NOMO-1 treated with DMSO at 0.1 percent for 48 hours (cell line): Measurements from ENCODE around the gene DERL2.
"Not testable (repeated sequence)": the region's sequence is repeated elsewhere in the genome, so short reads cannot be mapped to it uniquely, and the experiment has no call there.

Source experiments
- DNase-seq: peaks from one replicate; lab custom pipeline; 2025; ENCODE audit not compliant: unreplicated experiment; lab: John Stamatoyannopoulos, UW

Gene DERL2

DNA sequence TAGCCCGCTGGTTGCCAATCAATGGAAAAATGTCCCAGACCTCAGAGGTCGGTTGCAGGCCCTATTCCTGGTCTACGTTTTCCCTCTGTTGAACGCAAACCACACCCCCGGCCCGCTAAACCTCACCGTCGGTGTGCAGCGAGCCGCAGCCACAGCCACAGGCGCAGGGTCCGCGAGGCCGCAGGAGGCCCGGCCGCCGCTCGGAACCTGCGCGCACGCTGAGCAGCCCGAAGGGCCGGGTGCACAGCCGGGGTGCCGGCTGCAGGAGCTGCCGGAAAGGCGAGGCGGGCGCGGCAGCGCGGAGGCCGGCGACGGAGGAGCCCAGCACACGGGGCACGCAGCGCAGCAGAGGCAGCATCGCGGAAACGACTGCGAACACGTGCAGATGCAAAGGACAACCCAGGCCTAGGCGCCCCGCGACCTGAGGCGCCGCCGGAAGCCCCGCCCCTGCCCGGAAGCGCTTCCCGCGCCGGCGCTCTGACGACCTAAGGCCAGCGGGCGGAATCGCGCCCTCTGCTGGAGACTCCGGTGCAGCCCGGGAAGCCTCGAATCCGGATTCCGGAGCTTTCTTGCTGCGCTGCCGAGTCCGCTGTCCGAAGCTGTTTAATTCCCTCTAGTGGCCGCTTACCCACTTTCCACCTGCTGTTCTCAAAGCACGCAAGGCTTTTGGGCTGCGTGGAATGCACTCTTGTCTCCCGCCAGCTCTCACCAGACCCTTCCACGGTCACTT lies 47.1 kb downstream of the DERL2 start, which contains the start of gene C1QBP:
C1QBP (minus strand) TSS at position 440 of the 730 bp plus-strand sequence; CDS start at position 358, 82 bp downstream.
- DNase-seq: peak; percentile 94

DNA sequence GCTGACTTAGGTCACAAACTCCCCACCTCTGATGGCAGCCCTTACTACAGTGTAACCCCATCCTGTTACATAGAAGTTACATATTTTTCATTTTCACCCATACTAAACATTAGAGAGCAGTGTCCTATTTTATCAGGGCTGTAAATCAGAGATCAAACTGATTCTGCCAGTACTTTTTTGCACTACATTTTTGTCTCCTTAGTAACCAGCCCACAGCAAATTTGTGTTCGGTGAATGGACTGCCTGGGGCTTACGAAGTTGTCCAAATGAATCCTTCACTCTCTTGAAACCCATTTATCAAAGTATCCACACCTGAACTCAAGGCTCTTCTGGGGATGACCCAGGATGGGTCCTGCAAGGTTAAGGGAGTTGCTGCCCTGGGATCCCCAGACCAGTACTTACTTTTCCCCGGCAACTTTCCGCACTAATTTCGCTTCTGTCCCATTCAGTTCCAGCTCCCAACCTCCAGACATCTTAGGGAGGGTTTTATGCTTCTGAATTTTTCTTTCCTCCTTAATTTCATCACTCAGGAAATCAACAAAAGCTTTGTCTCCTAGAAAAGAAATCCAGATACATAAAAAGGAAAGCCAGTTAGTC lies 48.2 kb downstream of the DERL2 start:
- no peak for DNase-seq

DNA sequence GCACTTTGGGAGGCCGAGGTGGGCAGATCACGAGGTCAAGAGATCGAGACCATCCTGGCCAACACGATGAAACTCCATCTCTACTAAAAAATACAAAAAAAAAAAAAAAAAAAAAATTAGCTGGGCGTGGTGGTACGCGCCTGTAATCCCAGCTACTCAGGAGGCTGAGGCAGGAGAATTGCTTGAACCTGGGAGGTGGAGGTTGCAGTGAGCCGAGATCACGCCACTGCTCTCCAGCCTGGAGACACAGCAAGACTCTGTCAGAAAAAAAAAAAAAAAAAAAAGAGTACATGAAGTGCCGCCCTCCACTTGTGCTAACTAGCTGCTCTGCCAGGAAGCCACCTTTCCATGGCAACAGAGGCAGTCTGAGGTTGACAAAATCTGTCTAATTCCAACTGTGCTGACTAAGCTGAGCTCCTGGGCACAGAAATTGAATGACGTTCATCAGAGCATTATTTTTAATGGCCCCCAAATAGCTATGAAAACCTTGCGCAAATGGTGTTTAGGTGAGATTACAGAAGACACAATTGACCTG lies 50.1 kb downstream of the DERL2 start:
- DNase-seq: not testable (repeated sequence)

DNA sequence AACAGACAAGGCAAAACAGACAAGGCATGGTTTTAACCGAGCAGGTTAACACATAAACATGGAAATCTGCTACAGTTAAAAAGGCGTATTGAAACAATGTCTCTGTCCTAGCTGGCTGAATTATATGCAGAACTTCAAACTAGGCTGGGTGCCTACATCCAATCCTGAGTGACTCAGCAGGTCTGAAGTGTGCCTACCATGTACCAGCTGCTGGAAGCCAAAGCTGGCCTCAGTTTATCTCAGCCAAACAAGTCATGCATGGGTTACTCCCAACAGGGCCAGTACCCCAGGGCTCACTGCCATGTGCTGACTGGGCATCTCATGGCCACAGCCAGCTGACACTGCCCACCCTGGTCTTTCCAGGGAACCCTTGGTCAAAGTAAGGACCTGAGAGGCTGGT lies 51.0 kb downstream of the DERL2 start:
- DNase-seq: no peak

DNA sequence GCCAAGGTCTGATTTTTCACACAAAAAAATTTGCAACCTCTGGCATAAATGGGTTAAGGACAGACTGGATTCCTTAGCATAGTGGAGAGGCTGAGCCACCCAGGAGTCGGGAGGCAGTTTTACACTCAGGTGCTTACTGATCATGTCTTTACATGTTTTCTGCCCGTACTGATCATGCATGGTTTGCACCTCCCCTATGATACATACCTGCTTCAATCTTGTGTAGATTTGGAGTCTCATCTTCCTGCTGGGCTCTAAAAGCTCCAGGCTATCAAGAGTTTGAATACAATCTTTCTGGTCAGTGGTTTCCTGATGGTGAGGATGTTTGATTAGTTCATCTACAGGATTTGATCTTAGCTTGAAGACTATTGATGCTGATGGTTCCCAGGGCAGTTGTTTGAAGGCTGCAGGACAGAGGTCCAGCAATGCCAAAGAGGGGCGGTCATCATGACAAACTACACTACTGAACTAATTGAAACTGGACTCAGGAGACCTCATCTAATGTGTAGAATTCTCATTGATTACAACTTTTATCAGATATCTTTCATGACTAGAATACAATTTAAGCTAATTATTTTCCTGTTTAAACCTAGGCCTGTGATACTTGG lies 53.9 kb downstream of the DERL2 start:
- DNase-seq: no peak

DNA sequence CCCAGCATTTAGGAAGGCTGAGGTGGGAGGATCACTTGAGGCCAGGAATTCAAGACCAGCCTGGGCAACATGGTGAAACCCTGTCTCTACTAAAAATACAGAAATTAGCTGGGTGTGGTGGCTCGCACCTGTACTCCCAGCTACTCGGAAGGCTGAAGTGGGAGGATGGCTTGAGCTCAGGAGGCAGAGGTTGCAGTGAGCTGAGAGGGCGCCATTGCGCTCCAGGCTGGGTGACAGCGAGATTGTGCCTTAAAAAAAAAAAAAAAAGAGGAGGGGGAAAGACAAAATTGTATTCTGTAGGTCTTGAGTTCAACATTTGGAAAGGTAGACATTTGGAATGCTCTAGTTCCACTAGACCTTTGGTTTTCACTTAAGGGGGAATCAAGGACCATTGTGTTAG lies 54.7 kb downstream of the DERL2 start:
- not testable (repeated sequence) for DNase-seq

DNA sequence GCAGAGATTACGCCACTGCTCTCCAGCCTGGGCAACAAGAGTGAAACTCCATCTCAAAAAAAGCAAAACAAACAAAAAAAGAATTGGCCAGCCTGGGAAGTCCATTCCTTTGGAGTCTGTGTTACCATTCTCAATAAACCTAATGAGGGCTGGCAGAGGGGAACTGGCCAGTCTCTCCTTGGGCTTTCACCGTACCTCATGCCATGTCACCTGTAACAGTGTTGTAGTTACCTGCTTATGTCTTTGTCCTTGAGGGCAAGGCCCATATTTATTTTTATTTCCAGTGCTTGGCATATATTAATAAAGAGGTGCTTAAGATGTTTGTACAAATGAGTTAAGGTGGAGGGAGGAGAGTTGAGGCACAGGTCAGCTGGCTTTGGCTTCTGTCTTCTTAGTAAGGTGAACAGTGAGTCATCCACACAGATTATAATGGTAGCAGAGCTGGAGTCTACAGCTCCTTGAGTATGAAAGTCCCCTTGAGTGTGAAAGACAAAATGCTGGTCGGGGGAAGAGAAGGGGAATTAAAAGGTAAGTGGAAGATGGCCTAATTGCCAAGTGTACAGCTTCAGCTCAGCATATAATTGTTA lies 55.5 kb downstream of the DERL2 start:
- DNase-seq: no peak

DNA sequence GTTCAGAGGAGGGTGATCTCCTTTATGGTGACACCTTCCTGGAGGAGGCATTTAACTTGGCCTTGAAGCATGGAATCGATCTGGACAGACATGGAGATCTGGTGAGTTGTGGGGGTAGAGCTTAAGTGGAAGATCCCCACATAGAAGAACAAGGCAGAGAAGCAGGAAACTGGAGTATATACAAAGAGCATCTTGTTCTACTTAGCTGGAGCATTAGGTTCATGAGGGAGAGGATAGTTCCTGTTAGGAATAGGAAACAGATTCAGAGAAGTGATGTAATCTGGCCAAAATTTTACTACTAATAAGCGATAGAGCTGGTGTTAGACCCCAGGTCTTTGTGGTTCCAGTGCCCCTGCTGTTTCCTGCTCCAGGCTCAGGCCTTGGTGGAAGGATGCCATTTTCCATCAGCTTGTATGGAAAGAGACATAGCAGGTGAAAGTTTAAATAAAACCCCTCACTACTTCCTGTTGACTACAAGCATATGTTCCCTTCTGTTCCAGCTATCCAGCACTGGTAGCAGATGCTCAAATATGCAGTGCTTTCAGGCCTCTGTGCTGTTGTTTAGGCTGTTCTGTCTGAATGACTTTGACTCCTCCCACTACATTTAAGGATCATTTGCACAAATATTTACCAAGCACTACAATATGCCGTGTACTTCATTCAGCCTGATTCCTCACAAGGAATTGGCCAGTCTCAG lies 56.6 kb downstream of the DERL2 start:
- no peak for DNase-seq

DNA sequence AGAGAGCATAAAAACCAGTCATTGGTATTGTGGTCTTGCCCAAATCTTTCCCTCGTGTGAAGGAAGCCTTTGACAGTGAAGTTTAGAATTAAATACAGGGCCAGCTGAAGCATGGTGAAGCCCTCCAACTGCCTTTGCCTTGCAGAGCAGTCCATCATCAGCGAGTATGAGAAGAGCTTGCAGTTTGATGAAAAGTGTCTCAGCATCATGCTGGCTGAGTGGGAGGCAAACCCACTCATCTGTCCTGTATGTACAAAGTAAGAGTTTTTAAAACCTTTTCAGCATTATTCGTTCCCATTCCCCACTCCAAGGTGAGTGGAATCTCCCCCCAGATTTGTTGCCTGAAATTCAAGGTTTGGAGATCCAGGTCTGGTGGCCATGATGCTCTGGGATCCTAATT lies 60.2 kb downstream of the DERL2 start:
- DNase-seq: no peak

DNA sequence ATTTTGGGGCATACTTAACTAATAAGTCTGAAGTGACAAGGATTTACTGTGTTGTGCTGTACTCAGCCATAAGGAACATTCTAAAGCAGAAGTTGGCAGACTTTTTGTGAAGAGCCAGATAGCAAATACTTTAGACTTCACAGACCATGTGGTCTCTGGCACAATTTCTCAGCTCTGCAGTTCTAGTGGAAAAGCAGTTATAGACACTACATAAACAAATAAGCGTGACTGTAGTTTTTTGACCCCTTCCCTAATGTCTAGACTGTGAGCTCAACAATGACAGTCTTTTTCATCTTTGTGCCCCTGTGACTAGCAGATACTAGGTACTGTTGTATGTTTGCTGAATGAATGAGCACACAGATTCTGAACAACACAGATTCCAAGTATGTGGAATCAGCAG lies 61.1 kb downstream of the DERL2 start:
- DNase-seq: no peak

DNA sequence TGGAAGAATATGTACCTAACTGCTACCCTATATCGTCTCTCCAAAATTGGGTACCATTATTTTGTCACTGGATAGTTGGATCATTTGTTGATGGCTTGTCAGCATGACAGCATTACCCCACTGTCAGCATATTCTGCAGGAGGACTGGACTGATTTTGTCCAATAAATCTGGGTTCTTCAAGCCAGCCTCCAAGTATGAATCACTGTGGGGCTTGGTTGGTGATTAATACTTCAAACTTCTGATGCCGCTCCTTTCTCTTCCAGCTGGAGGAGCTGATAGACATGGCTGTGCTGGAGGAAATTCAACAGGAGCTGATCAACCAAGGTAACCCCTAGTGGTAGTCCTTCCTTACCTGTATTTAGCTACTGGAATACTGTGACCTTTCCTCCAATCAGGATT lies 63.5 kb downstream of the DERL2 start:
- DNase-seq: no peak
